Ishikawa (cell line): ENCODE data around the gene EYA3.

Experiments used
- CEBPB ChIP-seq: IDR thresholded peaks from 2 replicates; pipeline ENCODE4 v1.6.1; 2012
- CREB1 ChIP-seq: IDR thresholded peaks from 2 replicates; pipeline ENCODE4 v1.6.1; 2012; ENCODE audit warnings: low read depth
- EGR1 ChIP-seq: IDR thresholded peaks from 2 replicates; pipeline ENCODE4 v1.6.1; 2012
- EP300 ChIP-seq: IDR thresholded peaks from 2 replicates; pipeline ENCODE4 v1.6.1; 2012; ENCODE audit warnings: borderline replicate concordance
- FOXM1 ChIP-seq: IDR thresholded peaks from 2 replicates; pipeline ENCODE4 v1.6.1; 2012; ENCODE audit warnings: low read depth, borderline replicate concordance
- NFIC ChIP-seq: IDR thresholded peaks from 2 replicates; pipeline ENCODE4 v1.6.1; 2012
- RAD21 ChIP-seq: IDR thresholded peaks from 2 replicates; pipeline ENCODE4 v1.6.1; 2012; ENCODE audit warnings: low read depth
- REST ChIP-seq: IDR thresholded peaks from 2 replicates; pipeline ENCODE4 v1.6.1; 2012; ENCODE audit warnings: low read depth, mild to moderate bottlenecking
- TAF1 ChIP-seq: IDR thresholded peaks from 2 replicates; pipeline ENCODE4 v1.6.1; 2012; ENCODE audit warnings: low read depth, mild to moderate bottlenecking
- TCF12 ChIP-seq: IDR thresholded peaks from 2 replicates; pipeline ENCODE4 v1.6.1; 2012; ENCODE audit warnings: low read depth
- TEAD4 ChIP-seq: IDR thresholded peaks from 2 replicates; pipeline ENCODE4 v1.6.1; 2012
- USF1 ChIP-seq: IDR thresholded peaks from 2 replicates; pipeline ENCODE4 v1.6.1; 2012
- YY1 ChIP-seq: IDR thresholded peaks from 2 replicates; pipeline ENCODE4 v1.6.1; 2012; ENCODE audit warnings: low read depth
- ZBTB7A ChIP-seq: IDR thresholded peaks from 2 replicates; pipeline ENCODE4 v1.6.1; 2012; ENCODE audit warnings: low read depth
- TF ChIP-seq, protein P1 (sequence below): IDR thresholded peaks from 2 replicates; pipeline ENCODE4 v1.6.1; 2012

The EYA3 gene, protein sequence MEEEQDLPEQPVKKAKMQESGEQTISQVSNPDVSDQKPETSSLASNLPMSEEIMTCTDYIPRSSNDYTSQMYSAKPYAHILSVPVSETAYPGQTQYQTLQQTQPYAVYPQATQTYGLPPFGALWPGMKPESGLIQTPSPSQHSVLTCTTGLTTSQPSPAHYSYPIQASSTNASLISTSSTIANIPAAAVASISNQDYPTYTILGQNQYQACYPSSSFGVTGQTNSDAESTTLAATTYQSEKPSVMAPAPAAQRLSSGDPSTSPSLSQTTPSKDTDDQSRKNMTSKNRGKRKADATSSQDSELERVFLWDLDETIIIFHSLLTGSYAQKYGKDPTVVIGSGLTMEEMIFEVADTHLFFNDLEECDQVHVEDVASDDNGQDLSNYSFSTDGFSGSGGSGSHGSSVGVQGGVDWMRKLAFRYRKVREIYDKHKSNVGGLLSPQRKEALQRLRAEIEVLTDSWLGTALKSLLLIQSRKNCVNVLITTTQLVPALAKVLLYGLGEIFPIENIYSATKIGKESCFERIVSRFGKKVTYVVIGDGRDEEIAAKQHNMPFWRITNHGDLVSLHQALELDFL

DNA sequence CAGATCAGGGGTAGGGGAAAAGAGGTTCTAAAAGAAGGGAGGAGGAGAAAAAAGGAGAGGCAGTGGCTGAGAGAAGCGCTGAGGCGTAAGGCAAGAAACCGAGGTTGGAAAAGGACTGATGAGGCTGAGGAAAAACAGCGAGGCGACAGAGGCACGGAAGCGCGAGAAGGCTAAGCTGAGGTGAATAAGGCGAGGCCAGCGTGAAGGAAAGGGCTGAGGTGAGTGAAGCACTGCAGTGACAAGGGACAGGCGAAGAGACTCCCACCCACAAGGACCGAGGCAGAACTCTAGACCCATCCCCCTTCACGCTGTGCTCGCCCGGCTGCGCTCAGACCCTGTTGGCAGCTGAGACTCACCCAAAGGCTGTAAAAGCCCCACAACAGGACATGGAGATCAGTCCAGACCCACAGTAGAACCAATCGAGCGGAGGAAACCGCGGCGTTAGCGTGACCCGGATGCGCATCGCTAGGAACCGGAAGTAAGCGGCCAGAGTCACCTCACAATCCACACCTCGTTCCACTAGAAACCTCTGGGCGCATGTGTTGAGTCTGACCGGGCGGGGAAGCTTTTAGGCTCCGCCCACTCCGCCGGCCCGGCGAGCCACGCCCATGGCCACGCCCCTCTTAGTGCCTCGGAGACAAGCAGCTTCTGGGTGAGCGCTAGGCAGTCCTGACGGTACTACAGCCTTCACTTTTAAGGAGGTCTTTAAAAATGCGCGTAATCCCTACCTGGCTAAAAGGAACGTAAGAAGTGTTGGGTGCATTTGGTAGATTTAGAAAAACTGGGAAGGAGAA lies at the start of gene EYA3:
Gene EYA3 (minus strand): TSS at position 443 of the 794 bp plus-strand sequence. CDS start 30,584 bp downstream, outside the sequence.
- TF ChIP-seq, protein P1, sequence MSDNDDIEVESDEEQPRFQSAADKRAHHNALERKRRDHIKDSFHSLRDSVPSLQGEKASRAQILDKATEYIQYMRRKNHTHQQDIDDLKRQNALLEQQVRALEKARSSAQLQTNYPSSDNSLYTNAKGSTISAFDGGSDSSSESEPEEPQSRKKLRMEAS, result peak; percentile 89
- TF ChIP-seq EGR1 (no peak), TEAD4 (0 out of 2 replicates have a peak, but pooled peaks have one; percentile 16), YY1 (0 out of 2 replicates have a peak, but pooled peaks have one; percentile 43), TAF1 (peak; percentile 82), CEBPB (no peak), USF1 (peak; percentile 38; the same call in 1 of the 2 replicates)

DNA sequence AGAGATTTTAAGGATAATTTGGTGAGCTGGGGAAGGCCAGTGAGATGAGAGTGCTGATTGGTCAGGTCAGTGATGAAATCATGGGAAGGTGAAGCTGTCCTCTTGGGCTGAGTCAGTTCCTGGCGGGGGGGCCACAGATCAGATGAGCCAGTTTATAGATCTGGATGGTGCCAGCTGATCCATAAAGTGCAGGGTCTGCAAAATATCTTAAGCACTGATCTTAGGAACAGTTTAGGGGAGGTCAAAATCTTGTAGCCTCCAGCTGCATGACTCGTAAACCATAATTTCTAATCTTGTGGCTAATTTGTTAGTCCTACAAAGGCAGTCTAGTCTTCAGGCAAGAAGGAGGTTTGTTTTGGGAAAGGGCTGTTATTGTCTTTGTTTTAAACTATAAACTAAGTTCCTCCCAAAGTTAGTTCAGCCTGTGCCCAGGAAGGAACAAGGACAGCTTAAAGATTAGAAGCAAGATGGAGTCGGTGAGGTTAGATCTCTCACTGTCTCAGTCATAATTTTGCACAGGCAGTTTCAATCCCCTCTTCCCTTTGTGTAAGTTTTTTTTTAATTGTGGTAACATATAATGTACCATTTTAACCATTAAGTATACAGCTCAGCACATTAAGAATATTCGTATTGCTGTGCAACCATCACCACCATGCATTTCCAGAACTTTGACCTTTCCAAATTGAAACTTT lies 48.7 kb upstream of the EYA3 start:
- no peak for TF ChIP-seq CREB1
- TF ChIP-seq TEAD4, result no peak
- no peak for TF ChIP-seq EGR1
- TF ChIP-seq, protein P1, result no peak
- TF ChIP-seq NFIC, result no peak

DNA sequence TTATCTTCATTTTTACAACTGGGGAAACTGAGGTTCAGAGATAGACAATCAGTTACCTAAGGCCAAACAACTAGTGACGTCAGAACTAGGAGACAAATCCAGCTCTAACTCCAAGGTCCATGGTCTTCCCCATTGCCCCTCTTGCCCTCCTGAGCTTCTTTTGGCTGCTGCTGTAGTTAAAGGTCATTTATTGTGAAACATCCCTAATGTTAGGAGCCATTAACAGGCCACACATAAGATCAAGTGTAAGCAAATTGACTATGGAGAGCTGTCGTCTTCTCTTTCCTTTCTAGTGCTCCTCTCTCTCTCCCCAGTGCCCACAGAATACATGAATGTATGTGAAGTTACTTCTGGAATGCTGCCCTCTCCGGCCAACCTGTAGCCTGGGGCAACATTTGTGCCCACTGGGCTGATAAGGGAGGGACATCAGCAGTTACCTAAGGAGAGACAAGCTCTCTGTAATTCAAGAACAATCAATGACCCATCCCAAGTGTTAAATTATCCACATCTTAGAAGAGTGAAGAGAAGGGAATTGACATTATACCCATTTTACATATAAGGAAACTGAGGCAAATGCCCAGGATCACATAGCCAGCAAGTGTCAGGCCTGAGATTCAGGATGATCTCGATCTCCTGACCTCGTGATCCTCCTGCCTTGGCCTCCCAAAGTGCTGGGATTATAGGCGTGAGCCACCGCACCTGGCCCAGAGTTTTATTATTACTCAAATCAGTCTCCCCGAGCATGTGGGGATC lies 47.9 kb upstream of the EYA3 start:
- TF ChIP-seq RAD21, result no peak
- no peak for TF ChIP-seq TAF1
- no peak for TF ChIP-seq REST
- TF ChIP-seq CREB1, result no peak
- TF ChIP-seq ZBTB7A, result no peak
- TF ChIP-seq, protein P1, result no peak
- TF ChIP-seq EP300, result no peak
- TF ChIP-seq TCF12, result no peak
- TF ChIP-seq EGR1, result no peak
- TF ChIP-seq FOXM1, result no peak
- TF ChIP-seq YY1, result no peak
- TF ChIP-seq USF1, result no peak
- no peak for TF ChIP-seq TEAD4
- no peak for TF ChIP-seq CEBPB
- TF ChIP-seq NFIC, result no peak

- TF ChIP-seq NFIC (no peak), REST (no peak), CEBPB (peak; percentile 42; the same call in 1 of the 2 replicates), ZBTB7A (no peak)
- TF ChIP-seq, protein P1, result no peak
These were observed 47.2 kb upstream of the EYA3 start for GRCh38 chr1:28135371-28136168.
